HG03558 (cell line): ENCODE results near the gene RAB17.

Source experiments
- ATAC-seq: cut with Tn5 transposase; IDR thresholded peaks from one replicate; pipeline ENCODE4 v1.9.1; 2021; ENCODE audit warnings: moderate number of reproducible peaks; ENCODE audit not compliant: unreplicated experiment; ENCODE audit errors: extremely low read depth

RAB17 gene

DNA sequence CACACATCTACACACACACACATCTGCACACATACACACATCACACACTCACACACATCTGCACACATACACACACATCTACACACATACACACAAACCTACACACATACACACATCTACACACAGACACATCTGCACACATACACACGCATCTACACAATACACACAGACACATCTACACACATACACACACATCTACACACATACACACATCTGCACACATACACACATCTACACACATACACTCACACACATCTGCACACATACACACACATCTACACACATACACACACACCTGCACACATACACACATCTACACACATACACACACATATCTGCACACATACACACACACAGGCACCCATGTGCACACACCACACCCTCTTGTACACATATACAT, 24.6 kb downstream of the RAB17 start:
- ATAC-seq = no peak

DNA sequence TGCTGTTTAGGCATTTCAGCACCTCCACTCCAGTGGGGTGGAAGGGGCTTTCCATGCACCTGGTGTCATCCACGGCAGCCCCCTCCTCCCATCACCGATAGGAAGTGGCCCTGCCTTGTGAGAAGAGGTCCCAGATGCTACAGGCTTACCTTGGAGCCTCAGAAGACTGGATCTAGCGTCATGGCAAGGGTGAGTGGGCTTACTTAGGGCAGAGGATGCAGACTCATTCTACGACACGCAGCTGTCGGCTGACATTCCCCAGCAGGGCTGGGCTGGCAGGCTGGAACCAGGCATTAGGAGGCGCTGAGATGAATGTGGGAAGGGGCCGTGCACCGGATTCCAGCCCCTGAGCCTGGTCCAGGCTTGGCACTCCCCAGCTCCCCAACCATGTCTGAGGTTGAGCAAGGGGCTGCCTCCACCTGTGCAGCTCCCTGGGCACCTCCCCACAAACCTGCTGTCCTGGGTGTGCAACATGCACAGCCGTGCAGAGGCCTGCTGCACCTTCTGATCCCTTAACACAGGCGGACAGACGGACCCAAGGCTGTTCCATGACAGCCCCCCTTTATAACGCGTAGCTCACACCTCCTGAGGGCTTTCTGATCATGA, 25.9 kb downstream of the RAB17 start:
- no peak for ATAC-seq

DNA sequence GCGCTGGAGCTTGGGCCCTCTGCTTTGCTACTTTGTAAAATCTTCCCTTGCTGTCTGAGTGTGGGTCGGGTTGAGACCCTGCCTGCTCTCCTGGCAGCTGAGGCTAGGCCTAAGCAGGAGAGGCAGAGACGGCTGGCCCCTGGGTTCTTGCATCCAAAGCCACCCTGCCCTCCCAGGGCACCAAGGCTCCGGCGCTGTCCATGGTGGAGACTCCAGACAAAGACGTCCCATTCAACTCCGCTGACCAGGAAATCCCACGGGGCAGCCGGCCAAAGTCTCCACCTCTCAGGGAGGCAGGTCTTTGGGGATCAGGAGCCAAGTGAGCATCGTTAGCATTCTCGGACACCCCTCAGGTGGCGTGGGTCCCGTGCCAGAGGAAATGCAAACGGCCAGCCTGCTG, 26.7 kb downstream of the RAB17 start:
- ATAC-seq = no peak

DNA sequence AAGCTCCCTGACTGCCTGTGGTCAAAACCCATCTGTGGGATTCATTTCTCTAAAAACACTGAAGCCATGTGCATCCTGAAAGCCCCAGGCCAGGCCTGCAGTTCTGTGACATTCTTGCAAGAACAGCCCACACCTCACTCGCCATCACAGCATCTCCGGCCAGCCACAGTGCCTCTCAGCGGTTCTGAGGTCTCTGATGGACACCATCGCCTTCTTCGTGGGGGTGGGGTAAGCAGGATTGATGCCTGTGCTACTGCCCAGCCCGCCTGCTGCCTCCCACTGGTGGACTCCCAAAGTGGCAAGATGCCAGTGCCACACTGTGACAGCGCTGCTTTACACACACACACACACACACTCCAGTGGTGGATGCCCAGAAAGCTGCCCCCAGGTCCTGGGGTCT, 29.3 kb downstream of the RAB17 start:
- no peak for ATAC-seq

DNA sequence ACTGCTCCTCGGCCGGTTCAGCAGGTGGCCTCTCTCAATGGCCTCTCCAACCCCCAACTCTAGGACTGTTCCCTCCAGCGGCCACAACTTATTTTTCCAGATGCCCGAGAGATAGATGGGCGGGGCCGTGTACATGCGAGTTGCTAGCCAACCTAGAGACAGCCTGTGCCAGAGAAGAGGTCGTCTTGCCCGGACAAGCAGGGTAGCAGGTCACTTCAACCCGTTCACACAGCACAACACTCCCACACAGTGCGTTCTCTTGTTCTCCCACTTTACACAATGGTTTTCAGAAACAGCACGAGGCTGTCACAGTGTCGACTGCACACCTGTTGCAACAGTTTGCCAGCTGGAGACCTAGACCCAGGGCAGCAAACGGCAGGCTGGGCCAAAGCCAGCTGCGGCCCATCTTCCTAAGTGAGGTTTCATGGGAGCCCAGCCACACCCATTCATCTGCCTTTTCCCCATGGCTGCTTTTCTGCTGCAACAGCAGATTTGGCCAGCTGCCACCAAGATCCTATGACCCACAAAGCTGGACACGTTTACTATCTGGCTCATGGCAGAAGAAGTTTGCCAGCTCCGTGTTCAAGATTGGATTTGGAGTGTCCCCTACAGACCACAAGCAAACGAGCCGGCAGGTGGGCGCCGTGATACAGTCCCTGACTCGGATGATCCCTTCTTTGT, 31.4 kb downstream of the RAB17 start:
- no peak for ATAC-seq

DNA sequence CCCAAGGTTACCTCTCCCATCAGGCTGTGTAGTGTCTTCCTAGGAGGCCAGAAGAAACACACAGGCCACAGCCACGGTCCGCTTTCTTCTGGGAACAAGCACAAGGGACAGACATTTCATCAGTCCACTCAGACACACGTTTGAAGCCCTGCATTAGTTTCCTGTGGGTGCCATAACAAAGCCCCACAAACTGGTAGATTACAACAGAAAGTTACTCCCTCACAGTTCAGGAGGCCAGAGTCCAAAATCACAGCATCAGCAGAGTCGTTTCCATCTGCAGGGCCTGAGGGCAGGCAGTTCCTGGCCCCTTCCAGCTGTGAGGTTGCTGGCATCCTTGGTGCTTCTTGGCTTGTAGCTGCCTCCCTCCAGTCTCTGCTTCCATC, 32.9 kb downstream of the RAB17 start:
- no peak for ATAC-seq

DNA sequence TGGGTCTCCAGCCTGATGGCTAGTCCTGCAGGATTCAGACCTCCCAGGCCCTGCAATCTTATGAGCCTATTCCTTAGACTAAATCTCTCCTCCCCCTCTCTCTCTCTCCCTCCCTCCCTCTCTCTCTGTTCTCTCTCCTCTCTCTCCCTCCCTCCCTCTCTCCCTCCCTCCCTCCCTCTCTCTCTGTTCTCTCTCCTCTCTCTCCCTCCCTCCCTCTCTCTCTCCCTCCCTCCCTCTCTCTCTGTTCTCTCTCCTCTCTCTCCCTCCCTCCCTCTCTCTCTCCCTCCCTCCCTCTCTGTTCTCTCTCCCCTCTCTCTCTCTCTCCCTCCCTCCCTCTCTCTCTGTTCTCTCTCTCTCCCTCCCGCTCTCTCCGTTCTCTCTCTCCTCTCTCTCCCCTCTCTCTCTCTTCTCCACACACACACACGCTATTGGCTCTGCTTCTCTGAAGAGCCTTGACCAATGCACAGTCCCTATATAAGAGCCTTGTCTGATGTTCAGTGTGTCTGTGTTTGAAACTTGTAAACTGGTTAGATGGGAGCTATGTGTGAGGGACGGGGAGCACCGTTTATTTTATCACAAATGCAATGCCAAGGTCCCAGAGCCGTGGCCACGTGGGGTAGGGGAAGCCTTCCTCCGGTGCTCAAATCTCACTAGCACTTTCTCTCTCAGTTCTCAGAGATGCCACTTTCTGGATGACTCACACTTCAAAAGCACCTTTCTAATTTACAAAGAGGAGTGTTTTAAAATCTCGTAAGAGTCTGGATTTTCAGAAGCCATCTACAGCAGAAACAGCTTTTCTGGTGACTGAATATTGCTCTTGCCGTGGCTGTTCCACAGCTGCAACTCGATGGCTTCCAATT, 33.5 kb downstream of the RAB17 start:
- peak; percentile 78 for ATAC-seq

DNA sequence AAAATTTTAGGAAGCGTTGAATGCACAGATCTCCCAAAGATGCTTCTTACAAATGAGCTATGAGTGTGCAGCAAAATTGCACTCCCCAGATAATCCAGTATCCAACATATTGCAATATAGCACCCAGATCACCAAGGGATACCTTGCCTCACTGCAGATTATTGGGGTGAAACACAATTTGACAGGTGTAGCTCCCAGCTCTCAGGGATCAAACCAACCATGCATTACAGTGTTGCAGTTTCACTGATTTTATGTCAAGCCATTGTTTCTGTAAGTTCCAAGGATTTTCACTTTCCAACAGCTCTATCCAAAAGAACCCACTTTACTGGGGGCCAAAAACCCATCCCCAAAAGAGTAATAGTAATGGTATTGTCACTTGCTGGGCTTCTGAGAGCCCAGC, 35.0 kb downstream of the RAB17 start:
- ATAC-seq = no peak

DNA sequence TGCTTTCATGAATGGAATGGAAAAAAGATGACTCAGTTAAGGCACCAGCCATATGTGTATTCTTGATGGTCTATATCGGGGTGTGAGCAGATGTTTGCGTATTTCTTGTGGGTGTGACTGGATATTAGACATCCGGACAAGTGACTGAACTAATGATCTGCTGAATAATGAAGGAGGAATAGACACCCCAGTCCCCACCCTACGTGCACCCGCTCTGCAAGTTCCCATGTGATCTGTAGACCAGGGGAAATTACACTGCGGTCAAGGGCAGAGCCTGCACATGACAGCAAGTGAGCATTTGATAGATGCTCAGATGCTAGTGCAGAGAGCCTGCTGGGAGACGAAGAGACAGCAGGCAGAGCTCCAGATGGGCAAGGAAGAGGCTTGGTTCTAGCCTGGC, 36.6 kb downstream of the RAB17 start:
- ATAC-seq = no peak

GRCh38 chr2:237552908-237553307, 37.6 kb downstream of the RAB17 start:
- no peak for ATAC-seq

GRCh38 chr2:237551071-237551574, 39.4 kb downstream of the RAB17 start:
- ATAC-seq = no peak

- no peak for ATAC-seq
Measured at GRCh38 chr2:237549643-237550415, 40.7 kb downstream of the RAB17 start.

GRCh38 chr2:237549216-237549615, 41.3 kb downstream of the RAB17 start:
- no peak for ATAC-seq

GRCh38 chr2:237547841-237548416, 42.6 kb downstream of the RAB17 start:
- ATAC-seq = no peak

GRCh38 chr2:237546876-237547395, 43.6 kb downstream of the RAB17 start:
- ATAC-seq = no peak

GRCh38 chr2:237546040-237546875, 44.3 kb downstream of the RAB17 start:
- no peak for ATAC-seq

GRCh38 chr2:237542001-237542704, 48.4 kb downstream of the RAB17 start:
- no peak for ATAC-seq

GRCh38 chr2:237541243-237541642, 49.3 kb downstream of the RAB17 start:
- ATAC-seq = no peak
